Panc1 (cell line): ENCODE results near the gene S100A4.
A peak's percentile ranks its signal among the peaks of the same experiment; 100 is the strongest.

Experiments
- POLR2AphosphoS5 ChIP-seq: IDR thresholded peaks from 2 replicates; pipeline ENCODE4 v1.6.1; 2012; ENCODE audit warnings: mild to moderate bottlenecking, low read depth, low read length, moderate library complexity
- SIN3A ChIP-seq: IDR thresholded peaks from 2 replicates; pipeline ENCODE4 v1.6.1; 2012; ENCODE audit warnings: low read depth, mild to moderate bottlenecking, low read length, moderate library complexity, borderline replicate concordance; ENCODE audit not compliant: insufficient read depth
- TCF7L2 ChIP-seq: IDR thresholded peaks from 2 replicates; pipeline ENCODE4 v1.6.1; 2011; ENCODE audit warnings: mild to moderate bottlenecking, low read depth, low read length, inconsistent platforms
- TF ChIP-seq, protein P1 (sequence below): fragments of 450-650 bp; IDR thresholded peaks from 2 replicates; pipeline ENCODE4 v1.5.1; 2017; ENCODE audit warnings: mild to moderate bottlenecking
- TF ChIP-seq, protein P2 (sequence below), 2 experiments: IDR thresholded peaks; 2 replicates each; pipeline ENCODE4 v1.6.1; 2011 to 2012; ENCODE audit warnings: low read depth in 2 of 2, control low read depth in 1 of 2, low read length in 1 of 2, mild to moderate bottlenecking in 1 of 2, moderate library complexity in 1 of 2; ENCODE audit not compliant: insufficient read depth in 1 of 2

DNA sequence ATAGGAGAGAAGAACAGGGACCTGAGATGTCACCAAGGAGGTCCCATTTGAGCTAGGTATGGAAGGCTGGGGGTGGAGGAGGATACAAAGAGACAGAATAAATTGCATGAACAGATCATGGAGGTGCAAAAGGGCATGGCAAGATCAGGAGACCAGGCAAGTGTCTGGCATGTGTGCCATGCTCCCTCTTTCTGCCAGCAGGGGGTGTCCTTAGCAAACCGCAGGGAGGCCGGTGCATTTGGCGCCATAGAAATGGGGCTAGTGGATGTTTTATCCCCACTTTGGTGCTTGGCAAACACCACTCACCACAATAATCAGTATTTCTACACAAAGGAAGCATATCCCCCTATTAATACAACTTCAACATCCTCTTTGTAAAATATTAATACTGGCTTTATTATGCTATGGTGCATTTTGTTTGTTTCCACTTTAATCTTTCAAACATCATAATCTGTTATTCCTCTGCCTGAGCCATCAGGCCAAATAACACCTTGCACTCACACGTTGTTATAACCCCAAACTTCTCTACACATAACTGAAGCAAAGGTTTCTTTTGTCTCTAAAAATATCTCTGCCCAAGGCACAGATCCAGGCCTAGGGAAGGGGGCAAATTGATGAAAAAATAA lies 35.8 kb downstream of the S100A4 start:
- TF ChIP-seq TCF7L2, result no peak
- no peak for TF ChIP-seq POLR2AphosphoS5
- TF ChIP-seq, protein P1, sequence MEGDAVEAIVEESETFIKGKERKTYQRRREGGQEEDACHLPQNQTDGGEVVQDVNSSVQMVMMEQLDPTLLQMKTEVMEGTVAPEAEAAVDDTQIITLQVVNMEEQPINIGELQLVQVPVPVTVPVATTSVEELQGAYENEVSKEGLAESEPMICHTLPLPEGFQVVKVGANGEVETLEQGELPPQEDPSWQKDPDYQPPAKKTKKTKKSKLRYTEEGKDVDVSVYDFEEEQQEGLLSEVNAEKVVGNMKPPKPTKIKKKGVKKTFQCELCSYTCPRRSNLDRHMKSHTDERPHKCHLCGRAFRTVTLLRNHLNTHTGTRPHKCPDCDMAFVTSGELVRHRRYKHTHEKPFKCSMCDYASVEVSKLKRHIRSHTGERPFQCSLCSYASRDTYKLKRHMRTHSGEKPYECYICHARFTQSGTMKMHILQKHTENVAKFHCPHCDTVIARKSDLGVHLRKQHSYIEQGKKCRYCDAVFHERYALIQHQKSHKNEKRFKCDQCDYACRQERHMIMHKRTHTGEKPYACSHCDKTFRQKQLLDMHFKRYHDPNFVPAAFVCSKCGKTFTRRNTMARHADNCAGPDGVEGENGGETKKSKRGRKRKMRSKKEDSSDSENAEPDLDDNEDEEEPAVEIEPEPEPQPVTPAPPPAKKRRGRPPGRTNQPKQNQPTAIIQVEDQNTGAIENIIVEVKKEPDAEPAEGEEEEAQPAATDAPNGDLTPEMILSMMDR, result peak; percentile 95
- TF ChIP-seq, protein P2, sequence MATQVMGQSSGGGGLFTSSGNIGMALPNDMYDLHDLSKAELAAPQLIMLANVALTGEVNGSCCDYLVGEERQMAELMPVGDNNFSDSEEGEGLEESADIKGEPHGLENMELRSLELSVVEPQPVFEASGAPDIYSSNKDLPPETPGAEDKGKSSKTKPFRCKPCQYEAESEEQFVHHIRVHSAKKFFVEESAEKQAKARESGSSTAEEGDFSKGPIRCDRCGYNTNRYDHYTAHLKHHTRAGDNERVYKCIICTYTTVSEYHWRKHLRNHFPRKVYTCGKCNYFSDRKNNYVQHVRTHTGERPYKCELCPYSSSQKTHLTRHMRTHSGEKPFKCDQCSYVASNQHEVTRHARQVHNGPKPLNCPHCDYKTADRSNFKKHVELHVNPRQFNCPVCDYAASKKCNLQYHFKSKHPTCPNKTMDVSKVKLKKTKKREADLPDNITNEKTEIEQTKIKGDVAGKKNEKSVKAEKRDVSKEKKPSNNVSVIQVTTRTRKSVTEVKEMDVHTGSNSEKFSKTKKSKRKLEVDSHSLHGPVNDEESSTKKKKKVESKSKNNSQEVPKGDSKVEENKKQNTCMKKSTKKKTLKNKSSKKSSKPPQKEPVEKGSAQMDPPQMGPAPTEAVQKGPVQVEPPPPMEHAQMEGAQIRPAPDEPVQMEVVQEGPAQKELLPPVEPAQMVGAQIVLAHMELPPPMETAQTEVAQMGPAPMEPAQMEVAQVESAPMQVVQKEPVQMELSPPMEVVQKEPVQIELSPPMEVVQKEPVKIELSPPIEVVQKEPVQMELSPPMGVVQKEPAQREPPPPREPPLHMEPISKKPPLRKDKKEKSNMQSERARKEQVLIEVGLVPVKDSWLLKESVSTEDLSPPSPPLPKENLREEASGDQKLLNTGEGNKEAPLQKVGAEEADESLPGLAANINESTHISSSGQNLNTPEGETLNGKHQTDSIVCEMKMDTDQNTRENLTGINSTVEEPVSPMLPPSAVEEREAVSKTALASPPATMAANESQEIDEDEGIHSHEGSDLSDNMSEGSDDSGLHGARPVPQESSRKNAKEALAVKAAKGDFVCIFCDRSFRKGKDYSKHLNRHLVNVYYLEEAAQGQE (IDR thresholded peaks at IDR 0.05; ENCODE audit: insufficient read depth in 1 of 2, low read depth in 2 of 2, low read length in 1 of 2), result no peak
- TF ChIP-seq SIN3A, result no peak
